GM18861 (cell line): ENCODE results near the gene DLG1.
"Not testable (repeated sequence)": the region's sequence is repeated elsewhere in the genome, so short reads cannot be mapped to it uniquely, and the experiment has no call there.

ENCODE experiments used
- ATAC-seq: cut with Tn5 transposase; IDR thresholded peaks from one replicate; pipeline ENCODE4 v1.9.1; 2021; ENCODE audit not compliant: unreplicated experiment

Gene DLG1

GRCh38 chr3:197035577-197035976 is 262.8 kb downstream of the DLG1 start:
- no peak for ATAC-seq

GRCh38 chr3:197034778-197035177 is 263.6 kb downstream of the DLG1 start:
- ATAC-seq: not testable (repeated sequence)

GRCh38 chr3:197033764-197034163 is 264.6 kb downstream of the DLG1 start:
- ATAC-seq: not testable (repeated sequence)

- ATAC-seq: no peak
Observed at GRCh38 chr3:197031315-197032285, 266.8 kb downstream of the DLG1 start.

GRCh38 chr3:197030379-197031314 is 267.8 kb downstream of the DLG1 start:
- no peak for ATAC-seq

DNA sequence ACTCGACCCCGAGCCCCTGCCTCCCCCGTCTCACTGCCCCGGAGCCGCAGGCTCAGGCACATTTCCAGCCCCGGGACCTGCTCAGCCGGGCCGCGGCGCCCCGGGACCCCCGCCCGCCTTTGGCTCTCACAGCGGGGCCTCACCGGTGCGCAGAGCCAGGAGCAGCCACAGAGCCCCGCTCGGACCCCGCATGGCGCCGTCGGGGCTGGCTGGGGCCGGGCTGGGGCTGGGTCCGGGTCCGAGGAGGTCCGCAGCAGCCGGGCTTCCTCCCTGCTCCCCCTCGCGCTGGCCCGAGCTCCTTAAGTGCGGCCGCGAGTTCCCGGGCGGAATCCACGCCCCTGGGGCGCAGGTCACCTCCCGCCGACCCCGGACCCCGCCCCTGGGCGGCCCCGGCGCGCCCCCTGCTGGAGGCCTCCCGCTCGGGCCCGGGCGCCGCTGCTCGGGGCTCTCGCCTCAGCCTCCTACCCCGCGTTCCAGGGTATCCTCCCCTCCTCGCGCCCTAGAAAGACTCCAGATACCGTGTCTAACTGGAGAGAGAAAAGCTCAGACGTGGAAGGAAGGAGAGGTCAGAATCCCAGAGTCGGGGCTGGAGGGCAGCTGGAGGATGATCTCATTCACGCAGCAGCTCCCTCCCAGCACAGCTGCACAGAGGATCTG is 268.8 kb downstream of the DLG1 start, which contains the start of gene MELTF:
Gene MELTF (minus strand): TSS at position 307 of the 657 bp plus-strand sequence. CDS start 115 bp downstream, at position 192.
- ATAC-seq: peak; percentile 60

DNA sequence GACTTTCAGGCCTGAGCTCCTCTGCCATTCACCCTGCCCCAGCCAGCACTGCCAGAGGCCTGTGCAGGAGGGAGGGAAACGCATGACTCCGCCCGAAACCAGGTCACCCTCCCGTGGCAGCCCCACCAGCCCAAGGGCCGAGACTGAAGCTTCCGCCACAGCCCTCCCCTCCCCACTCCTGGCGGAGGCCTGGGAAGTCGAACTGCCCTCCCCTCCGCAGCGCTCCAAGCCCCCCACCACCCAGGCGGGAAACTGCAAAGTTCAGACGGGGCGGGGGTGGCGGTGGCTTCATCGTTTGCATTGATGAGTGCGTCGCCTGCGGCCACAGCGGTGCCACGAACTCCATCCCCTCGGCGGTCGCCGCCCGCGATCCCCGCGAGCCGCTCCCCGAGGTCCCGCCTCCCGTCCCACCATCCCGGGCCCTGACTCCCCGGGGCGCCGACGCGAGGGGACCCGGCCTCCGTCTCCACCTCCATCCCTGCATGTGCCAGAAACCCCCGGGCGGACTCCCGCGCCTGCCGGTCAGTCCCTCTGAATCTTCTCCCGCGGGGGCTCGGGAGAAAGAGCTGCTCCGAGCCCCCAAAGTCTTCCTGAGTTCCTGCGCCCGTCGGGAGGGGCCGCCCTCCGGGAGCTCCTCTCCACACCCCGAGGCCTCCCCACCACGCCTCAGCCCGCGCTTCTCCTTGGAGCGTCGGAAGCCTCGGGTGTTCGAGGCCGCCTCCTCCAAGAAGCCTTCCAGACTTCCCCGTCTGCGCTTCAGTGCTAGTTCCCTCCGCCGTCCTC is 269.5 kb downstream of the DLG1 start:
- ATAC-seq: peak; percentile 40

GRCh38 chr3:197027896-197028727 is 270.3 kb downstream of the DLG1 start:
- no peak for ATAC-seq

DNA sequence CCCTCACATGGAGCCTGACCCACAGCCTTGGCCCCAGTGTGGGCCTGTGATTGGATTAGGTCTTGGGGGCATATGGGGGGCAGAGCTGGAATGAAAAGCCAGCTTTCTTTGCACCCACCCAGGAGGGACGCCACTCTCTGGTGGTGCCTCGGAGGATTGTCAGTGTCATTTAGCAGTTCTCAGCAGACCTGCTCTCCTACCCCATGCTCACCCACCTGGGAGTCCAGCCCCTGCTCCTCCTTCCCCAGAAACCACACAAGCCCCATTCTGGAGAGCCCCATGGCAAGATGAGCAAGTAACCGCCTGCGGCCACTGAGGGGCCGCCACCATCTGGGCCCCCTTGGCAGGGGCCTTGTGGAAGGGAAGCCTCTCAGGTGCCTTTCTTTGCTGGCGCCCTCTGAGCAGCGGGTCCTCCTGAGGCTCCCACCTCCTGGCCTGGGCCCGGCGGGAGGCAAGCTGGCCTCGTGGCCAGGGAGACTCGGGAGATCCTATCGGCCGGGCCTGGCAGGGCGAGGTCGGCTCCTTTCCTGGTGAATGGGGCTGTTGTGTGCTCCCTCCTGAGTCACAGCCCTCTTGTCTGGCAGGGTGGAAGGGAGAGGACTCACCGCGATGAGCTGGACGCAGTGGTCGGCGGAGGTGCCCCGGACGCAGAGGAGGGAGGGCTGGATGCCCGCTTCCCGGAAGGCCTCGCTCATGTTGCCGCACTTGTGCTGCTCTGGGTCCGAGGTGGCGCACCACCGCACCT is 271.1 kb downstream of the DLG1 start:
- ATAC-seq: no peak

DNA sequence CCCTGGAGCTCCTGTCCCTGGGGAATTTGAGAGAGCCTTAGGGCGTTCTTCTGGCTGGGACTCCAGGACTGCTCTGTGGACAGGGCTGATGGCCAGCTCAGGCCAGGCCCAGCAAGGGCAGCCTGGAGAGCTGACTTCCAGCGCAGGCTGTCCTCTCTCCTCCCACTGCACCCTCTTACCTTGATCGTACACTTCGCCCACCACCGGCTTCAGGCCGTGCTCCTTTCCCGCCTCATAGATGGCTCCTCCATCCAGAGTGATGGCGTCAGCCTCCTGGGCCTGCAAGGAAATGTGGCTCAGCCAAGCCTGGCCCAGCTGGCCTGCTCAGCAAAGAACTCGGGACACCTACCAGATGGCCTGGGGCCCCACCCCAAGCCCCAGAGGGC is 271.9 kb downstream of the DLG1 start:
- no peak for ATAC-seq

GRCh38 chr3:197025736-197026480 is 272.5 kb downstream of the DLG1 start:
- ATAC-seq: no peak

DNA sequence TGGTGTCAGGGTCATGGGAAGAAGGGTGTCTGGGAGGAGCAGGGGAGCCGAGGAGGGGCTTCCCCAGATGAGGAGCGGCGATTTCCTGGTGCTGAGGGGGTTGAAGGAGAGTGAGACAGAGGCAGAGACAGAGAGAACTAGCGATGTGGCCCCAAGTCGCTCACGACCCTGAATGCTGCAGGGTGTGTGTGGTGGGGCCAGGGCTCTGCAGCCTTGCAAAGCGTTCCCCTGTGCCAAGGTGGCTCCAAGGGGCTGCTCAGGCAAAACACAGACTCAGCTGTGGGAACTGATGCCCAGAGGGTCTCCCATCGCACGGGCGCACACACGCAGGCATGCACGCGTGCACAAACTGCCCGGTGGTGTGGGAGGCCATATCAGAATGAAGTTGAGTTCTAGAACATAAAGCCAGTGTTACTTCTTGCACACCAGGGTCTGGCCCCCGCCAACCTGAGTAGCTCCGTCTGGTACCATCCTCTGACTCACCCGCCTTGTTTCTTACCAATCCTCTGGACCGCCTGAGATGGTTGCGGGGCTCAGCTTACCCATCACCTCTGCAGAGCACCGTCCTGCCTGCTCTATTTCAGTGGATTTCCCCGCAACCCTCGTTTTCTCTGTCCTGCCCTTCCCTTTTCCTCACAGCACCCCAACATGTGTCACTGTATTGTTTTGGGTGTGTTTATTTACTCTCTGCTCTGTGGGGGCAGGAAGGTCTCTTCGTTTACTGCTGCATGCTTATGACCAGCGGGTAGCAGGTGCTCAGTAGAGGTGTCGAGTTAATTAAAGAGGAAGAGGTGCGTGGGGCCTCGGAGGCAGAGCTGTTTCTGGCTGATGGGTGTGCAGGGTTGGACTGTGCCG is 273.3 kb downstream of the DLG1 start:
- ATAC-seq: no peak

DNA sequence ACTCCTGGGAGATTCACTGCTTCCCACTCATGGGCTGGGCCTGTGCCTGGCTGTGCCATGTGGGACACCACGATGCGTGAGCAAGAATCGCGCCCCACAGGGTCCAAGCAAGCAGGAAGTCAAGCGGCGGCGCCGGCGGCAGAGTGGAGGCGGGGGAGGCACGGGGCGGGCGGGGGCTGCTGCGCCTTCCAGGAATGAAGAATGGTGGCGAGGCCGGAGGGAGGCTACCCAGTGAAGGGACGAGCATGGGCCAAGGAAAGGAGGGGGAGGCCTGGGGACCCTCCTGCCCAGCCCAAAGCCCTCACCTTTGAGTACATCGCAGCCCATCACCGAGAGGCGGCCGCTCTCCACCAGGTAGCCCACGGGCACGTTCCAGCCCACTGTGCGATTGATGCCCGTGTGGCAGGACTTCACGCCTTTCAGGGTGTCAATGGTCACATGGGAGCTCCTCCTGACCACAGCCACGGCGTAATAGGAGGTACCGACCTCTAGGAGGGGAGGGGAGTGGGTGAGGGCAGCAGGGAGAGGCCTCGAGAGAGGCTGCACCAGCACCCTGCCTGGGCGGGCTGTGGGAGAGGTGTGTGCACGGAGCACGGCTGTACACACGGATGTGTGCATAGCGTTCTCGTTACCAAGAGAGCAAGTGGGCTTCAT is 274.3 kb downstream of the DLG1 start:
- no peak for ATAC-seq

DNA sequence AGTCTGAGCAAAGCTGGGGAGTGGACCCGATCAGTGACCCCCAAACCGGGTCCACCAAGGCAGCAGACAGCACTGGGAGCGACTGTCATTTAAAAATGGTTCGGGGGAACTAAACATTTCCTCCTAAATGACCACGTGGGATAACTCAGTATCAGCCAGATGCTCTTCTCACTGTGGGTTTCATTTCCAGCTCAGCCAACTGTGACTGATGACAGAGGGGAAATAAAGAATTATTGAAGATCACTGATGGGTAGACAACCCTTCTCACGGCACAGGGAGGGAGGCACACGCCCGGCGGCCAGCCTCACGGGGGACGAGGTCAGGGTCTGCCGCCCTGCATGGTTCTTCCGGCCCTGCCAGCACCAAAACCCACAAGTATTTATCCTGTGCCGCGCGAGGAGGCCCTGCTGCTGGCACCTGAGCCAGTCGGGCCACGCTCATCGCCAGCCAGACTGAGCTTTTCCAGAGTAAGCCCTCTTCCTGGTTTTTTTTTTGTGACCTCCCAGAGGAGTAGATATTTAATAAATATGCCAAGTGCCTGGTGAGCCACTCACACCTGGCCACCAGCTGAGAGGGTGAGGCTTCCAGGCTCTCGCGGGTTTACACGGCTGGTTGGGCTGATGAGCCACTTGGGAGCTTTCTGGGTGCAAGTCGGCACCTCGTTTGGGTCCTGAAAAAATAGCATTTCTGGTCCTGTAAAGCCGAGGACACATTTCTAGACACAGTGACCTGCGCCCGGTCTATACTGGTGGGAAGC is 275.0 kb downstream of the DLG1 start:
- ATAC-seq: peak; percentile 67

DNA sequence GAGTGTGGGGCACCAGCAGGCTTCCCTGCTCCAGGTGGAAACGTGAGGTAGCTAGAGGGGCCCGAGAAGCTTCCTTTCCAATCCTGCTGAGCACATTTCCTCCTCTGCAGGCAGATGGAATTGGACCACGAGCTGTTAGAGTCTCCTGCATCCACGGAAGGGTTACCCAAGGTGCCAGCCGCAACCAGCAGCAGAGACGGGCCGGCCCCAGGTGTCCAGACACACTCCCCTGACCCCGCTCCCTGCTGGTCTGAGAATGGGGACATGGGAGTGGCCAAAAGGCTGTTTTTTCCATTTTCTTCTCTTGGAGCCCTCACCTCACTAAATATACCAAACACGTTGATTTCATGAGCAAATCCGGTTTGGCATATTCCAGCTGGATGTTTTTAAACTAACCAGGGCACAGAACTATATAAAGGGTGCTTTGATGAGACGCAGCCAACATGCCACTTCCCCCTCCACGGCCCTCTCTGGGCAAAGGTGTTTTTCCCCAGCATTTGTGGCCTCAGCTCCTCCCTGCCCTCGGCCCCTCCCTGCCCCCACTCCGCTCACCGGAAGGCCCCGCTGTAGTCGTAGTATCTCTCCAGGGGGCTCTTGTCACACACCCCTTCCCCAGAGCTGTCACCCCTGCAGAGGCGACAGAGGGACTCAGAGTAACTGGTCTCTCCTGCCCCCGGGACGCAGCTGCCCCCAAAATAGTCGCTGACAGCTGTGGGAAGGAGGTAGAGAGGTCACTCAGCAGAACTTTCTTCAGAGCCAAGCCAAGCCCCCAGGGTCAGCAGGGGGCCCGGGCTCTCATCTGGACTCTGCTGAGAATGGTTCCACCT is 275.8 kb downstream of the DLG1 start:
- ATAC-seq: peak; percentile 18
